Measurements from ENCODE around the gene TMEM150B. TPM values are rescaled to one million over a fixed set of nuclear protein-coding genes. Genes with fewer than 3 reads are reported as not detected.
"Not testable (repeated sequence)": the region's sequence is repeated elsewhere in the genome, so short reads cannot be mapped to it uniquely, and the experiment has no call there.

TMEM150B gene
- total RNA-seq, 1 experiment from 2014 or later = not detected

DNA sequence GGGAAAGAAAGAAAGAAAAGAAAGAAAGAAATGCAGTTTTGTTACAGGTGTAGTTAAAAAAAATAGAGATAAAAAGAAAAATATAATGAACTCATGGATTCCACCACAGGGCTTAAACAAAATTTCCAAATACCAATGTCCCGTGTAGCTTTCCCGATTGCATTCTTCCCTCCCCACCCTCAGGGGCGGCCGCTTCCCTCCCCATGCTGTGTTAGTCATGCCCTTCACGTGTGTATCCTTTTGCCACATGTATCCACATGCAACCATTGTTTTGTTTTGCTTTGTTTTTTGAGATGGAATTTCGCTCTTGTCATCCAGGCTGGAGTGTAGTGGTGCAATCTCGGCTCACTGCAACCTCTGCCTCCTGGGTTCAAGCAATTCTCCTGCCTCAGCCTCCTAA lies 11.0 kb upstream of the TMEM150B start:
- Histone ChIP-seq H3K9me2 (replicated peaks; ENCODE audit: low read length) (no peaks in the 10 kb centered on the region), H3K4me3 (ENCODE audit: low read length) (no peak overlapping the region), H3K4me2 (ENCODE audit: low read length) (no peak overlapping the region), H3K36me3 (ENCODE audit: low read depth, low read length) (no peaks in the 10 kb centered on the region), H3K79me2 (ENCODE audit: low read length) (peaks cover 11% of the 10 kb centered on the region), H3K9me3 (ENCODE audit: low read length) (no peaks in the 10 kb centered on the region), H4K20me1 (ENCODE audit: low read length) (no peaks in the 10 kb centered on the region), H3F3A (ENCODE audit: low read length, unreplicated experiment) (no peaks in the 10 kb centered on the region), H3K4me1 (ENCODE audit: insufficient read depth, low read length) (peaks cover 19% of the 10 kb centered on the region), H3K27me3 (ENCODE audit: low read length) (no peaks in the 10 kb centered on the region), H3K27ac (ENCODE audit: low read length) (no peak overlapping the region), H3K9ac (ENCODE audit: low read length) (no peak overlapping the region), H2AFZ (ENCODE audit: low read length) (no peak overlapping the region; the same call in 1 of the 2 replicates)
- TF ChIP-seq EZH2 (IDR thresholded peaks at IDR 0.05; ENCODE audit: low read length, unreplicated experiment) = no peak
- no peak for TF ChIP-seq EZH2phosphoT487 (IDR thresholded peaks at IDR 0.05; ENCODE audit: borderline replicate concordance, low read length)
- TF ChIP-seq, protein P1, sequence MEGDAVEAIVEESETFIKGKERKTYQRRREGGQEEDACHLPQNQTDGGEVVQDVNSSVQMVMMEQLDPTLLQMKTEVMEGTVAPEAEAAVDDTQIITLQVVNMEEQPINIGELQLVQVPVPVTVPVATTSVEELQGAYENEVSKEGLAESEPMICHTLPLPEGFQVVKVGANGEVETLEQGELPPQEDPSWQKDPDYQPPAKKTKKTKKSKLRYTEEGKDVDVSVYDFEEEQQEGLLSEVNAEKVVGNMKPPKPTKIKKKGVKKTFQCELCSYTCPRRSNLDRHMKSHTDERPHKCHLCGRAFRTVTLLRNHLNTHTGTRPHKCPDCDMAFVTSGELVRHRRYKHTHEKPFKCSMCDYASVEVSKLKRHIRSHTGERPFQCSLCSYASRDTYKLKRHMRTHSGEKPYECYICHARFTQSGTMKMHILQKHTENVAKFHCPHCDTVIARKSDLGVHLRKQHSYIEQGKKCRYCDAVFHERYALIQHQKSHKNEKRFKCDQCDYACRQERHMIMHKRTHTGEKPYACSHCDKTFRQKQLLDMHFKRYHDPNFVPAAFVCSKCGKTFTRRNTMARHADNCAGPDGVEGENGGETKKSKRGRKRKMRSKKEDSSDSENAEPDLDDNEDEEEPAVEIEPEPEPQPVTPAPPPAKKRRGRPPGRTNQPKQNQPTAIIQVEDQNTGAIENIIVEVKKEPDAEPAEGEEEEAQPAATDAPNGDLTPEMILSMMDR (conservative IDR thresholded peaks at IDR 0.05; ENCODE audit: low read depth, low read length) = no peak
- no TSS peak for BruUV-seq (replicated peaks)
- ATAC-seq (no peak), DNase-seq (peak; percentile 43)
- intact Hi-C loops (cut with micrococcal nuclease) = loop anchor here (5.0 kb wide), 1 partner anchor 124 kb away; no protein-coding TSS in a partner anchor
- CTCF ChIA-PET = no interaction called here
- POLR2A ChIA-PET (ENCODE audit: unreplicated experiment) = no interaction called here

DNA sequence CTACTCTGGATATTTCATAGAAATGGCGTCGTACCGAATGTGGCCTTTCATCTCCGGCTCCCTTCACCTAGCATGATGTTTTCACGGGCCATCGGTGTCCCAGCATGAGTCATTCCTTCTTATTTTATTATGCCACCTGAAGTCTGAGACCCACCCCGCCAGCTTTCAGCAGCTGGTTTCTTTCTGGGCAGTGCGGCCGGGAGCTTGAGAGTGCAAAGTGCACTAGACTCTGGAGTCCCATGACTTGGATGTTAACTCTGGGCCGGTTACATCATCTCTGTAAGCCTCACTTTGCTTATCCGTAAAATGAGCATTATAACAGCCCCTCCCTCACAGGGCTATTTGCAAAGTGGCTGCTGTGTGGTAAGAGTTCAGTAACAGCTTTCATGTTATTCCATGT lies 8.7 kb upstream of the TMEM150B start:
- Histone ChIP-seq H3K9me3 (ENCODE audit: low read length) (no peaks in the 10 kb centered on the region), H3K9ac (ENCODE audit: low read length) (no peak overlapping the region), H3K27ac (ENCODE audit: low read length) (no peak overlapping the region), H2AFZ (ENCODE audit: low read length) (no peak overlapping the region), H3K36me3 (ENCODE audit: low read depth, low read length) (no peaks in the 10 kb centered on the region), H3K9me2 (replicated peaks; ENCODE audit: low read length) (no peaks in the 10 kb centered on the region), H3K4me3 (ENCODE audit: low read length) (no peak overlapping the region), H3K4me1 (ENCODE audit: insufficient read depth, low read length) (peaks cover 8% of the 10 kb centered on the region), H4K20me1 (ENCODE audit: low read length) (no peaks in the 10 kb centered on the region), H3K27me3 (ENCODE audit: low read length) (no peaks in the 10 kb centered on the region), H3K79me2 (ENCODE audit: low read length) (no peaks in the 10 kb centered on the region), H3K4me2 (ENCODE audit: low read length) (no peak overlapping the region), H3F3A (ENCODE audit: low read length, unreplicated experiment) (no peaks in the 10 kb centered on the region)
- TF ChIP-seq, protein P1 (conservative IDR thresholded peaks at IDR 0.05; ENCODE audit: low read depth, low read length) = no peak
- TF ChIP-seq EZH2 (IDR thresholded peaks at IDR 0.05; ENCODE audit: low read length, unreplicated experiment) (no peak), EZH2phosphoT487 (IDR thresholded peaks at IDR 0.05; ENCODE audit: borderline replicate concordance, low read length) (no peak)
- no TSS peak for BruUV-seq (replicated peaks)
- ATAC-seq (no peak), DNase-seq (no peak)
- intact Hi-C loops (cut with micrococcal nuclease) = no loop called here
- ChIA-PET POLR2A (ENCODE audit: unreplicated experiment) (no interaction called here), CTCF (no interaction called here)

DNA sequence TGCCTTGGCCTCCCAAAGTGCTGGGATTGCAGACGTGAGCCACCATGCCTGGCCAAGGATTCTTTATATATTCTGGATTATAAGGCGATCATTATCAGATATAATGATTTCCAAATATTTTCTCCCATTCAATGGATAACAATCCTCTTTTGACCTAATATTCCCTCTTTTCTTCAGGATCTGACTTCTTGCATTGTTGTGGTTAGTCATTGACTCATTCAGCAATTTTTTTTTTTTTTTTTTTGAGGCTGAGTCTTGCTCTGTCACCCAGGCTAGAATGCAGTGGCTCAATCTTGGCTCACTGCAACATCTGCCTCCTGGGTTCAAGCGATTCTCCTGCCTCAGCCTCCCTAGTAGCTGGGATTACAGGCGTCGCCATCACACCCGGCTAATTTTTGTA lies 4.7 kb upstream of the TMEM150B start:
- H3K9me3 ChIP-seq (ENCODE audit: low read length); H3K4me1 ChIP-seq (ENCODE audit: insufficient read depth, low read length); H3K4me3 ChIP-seq (ENCODE audit: low read length); H3K9me2 ChIP-seq (replicated peaks; ENCODE audit: low read length); H3K36me3 ChIP-seq (ENCODE audit: low read depth, low read length); H3K27ac ChIP-seq (ENCODE audit: low read length); intact Hi-C loops (cut with micrococcal nuclease); CTCF ChIA-PET; H3F3A ChIP-seq (ENCODE audit: low read length, unreplicated experiment); H2AFZ ChIP-seq (ENCODE audit: low read length); POLR2A ChIA-PET (ENCODE audit: unreplicated experiment); H3K79me2 ChIP-seq (ENCODE audit: low read length); H3K27me3 ChIP-seq (ENCODE audit: low read length); H4K20me1 ChIP-seq (ENCODE audit: low read length); H3K9ac ChIP-seq (ENCODE audit: low read length); ATAC-seq; BruUV-seq (replicated peaks); H3K4me2 ChIP-seq (ENCODE audit: low read length): not testable (repeated sequence)
- DNase-seq = peak; percentile 60

DNA sequence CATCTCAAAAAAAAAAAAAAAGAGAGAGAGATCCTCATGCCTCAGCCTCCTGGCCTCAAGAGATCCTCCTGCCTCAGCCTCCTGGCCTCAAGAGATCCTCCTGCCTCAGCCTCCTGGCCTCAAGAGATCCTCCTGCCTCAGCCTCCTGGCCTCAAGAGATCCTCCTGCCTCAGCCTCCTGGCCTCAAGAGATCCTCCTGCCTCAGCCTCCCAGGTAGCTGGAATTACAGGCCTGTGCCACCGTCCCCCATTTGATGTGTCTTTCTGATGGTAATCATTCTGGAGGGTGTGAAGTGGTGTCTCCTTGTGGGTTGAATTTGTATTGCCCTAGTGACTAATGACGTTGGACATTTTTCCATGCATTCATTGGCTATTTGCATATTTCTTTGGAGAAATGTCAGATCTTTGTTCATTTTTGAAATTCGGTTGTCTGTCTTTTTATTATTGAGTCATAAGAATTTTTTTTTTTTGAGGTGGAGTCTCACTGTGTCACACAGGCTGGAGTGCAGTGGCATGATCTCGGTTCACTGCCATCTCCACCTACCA lies 3.7 kb upstream of the TMEM150B start:
- POLR2A ChIA-PET (ENCODE audit: unreplicated experiment); ATAC-seq: not testable (repeated sequence)
- CTCF ChIA-PET = interaction anchor here (0.7 kb wide), 1 partner anchor 162 kb away, joined by 3 read pairs; no protein-coding TSS in a partner anchor

More for the DNA sequence above, 3.7 kb upstream of the TMEM150B start:
- H3K36me3 ChIP-seq (ENCODE audit: low read depth, low read length); H3K4me3 ChIP-seq (ENCODE audit: low read length); H3K27ac ChIP-seq (ENCODE audit: low read length); H2AFZ ChIP-seq (ENCODE audit: low read length); H3K27me3 ChIP-seq (ENCODE audit: low read length); H3K4me1 ChIP-seq (ENCODE audit: insufficient read depth, low read length); BruUV-seq (replicated peaks); H3K9ac ChIP-seq (ENCODE audit: low read length); H3F3A ChIP-seq (ENCODE audit: low read length, unreplicated experiment); H3K79me2 ChIP-seq (ENCODE audit: low read length); H3K9me2 ChIP-seq (replicated peaks; ENCODE audit: low read length); intact Hi-C loops (cut with micrococcal nuclease); H3K9me3 ChIP-seq (ENCODE audit: low read length); H4K20me1 ChIP-seq (ENCODE audit: low read length); H3K4me2 ChIP-seq (ENCODE audit: low read length): not testable (repeated sequence)
- peak; percentile 61 for DNase-seq

All from PC-3 (cell line).